ENCODE results near the gene MCTP2.

Gene MCTP2

DNA sequence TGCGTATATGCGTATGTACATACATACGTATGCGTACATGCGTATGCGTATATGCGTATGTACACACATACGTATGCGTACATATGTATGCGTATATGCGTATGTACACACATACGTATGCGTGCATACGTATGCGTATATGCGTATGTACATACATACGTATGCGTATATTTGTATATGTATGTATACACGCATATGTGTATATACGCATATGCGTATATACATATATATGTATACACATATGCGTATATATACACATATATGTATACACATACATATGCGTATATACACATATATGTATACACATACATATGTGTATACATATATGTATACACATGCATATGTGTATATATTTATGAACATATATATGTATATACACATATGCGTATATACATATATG, 12.1 kb downstream of the MCTP2 start:
- TF ChIP-seq ZFX (IDR thresholded peaks at IDR 0.05; ENCODE audit: borderline replicate concordance) (no peak), CTCF (IDR thresholded peaks at IDR 0.05) (no peak)
- no peak overlapping the region for H3K27ac ChIP-seq

DNA sequence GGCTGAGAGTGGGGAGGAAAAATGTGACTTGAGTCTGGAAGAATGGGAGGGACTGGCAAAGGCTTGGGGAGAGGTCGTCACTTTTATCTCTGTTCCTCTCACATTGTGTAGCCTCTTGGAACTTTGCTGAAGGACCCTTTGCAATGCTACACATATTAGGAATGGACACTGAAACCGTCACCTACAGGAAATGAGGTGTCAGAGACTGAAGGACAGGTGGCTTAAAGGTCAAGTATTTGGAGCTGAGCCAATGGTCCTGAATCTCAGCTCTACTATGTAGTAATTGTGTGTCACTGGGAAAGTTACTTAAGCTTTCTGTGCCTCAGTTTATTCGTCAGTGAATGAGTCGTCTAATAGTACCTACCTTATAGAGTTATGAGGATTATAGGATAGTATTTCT, 14.7 kb downstream of the MCTP2 start:
- no peak for TF ChIP-seq ZFX (IDR thresholded peaks at IDR 0.05; ENCODE audit: borderline replicate concordance)
- TF ChIP-seq CTCF (IDR thresholded peaks at IDR 0.05), result no peak
- no peak overlapping the region for H3K27ac ChIP-seq

GRCh38 chr15:94247789-94248638, 16.7 kb downstream of the MCTP2 start:
- no peak for TF ChIP-seq CTCF (IDR thresholded peaks at IDR 0.05)
- TF ChIP-seq ZFX (IDR thresholded peaks at IDR 0.05; ENCODE audit: borderline replicate concordance), result no peak
- peak overlapping the region; percentile 90 for H3K27ac ChIP-seq

GRCh38 chr15:94250801-94251200, 19.4 kb downstream of the MCTP2 start:
- H3K27ac ChIP-seq, result no peak overlapping the region
- TF ChIP-seq ZFX (IDR thresholded peaks at IDR 0.05; ENCODE audit: borderline replicate concordance) (no peak), CTCF (IDR thresholded peaks at IDR 0.05) (no peak)

DNA sequence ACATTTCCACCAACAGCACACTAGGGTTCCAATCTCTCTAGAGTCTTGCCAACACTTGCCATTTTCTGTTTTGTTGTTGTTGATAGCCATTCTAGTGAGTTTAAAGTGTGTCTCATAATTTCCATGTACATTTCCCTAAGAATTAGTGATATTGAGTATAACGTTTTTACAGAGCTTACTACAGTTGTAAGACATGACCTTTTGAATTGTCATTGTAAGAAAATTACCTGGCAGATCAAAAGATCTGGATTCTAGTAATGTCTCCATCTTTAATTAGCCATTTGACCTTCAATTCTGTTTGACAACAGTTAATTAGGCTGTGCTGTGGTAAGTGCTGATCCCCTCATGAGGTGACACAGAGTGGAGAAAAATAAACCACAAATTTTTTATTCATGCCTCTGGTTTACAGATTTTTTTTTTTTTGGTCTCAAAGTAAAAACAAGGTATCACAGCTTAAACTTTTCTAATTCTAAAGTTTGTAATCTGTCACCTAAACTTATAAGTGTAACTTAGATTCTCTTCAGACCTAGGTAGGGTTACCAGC, 20.9 kb downstream of the MCTP2 start:
- H3K27ac ChIP-seq, result no peak overlapping the region
- TF ChIP-seq ZFX (IDR thresholded peaks at IDR 0.05; ENCODE audit: borderline replicate concordance), result no peak
- no peak for TF ChIP-seq CTCF (IDR thresholded peaks at IDR 0.05)

DNA sequence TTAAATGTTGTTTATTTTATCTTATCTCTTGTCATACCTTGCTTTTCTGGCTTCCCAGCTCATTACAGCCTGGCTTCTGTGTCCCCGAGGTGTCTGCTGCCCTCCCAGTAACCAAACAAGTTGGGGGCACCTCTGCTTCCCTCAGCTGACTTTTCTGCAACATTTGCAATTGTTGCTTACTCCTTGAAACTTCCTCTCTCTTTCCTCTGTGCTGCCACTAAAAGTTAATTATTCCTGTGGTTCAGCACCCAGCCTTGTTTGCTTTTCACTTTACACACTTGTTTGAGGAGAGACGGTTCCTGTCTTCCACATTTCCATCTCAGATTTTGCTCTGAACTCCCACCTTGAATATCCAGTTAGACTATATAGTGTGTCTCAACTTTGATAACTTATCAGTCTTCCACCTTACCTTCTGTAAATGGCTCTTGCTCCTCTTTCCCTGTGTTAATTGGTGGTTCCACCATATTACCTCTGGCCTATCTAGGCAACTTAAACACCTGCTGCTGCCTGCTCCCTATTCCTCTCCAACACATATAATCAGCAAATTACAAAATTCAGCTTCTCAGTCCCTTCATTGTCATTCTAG, 21.6 kb downstream of the MCTP2 start:
- TF ChIP-seq CTCF (IDR thresholded peaks at IDR 0.05), result no peak
- TF ChIP-seq ZFX (IDR thresholded peaks at IDR 0.05; ENCODE audit: borderline replicate concordance), result no peak
- no peak overlapping the region for H3K27ac ChIP-seq

- H3K27ac ChIP-seq, result no peak overlapping the region
- TF ChIP-seq ZFX (IDR thresholded peaks at IDR 0.05; ENCODE audit: borderline replicate concordance) (no peak), CTCF (IDR thresholded peaks at IDR 0.05) (no peak)
These were observed 22.4 kb downstream of the MCTP2 start for GRCh38 chr15:94253742-94254141.
